Cardiac fibroblast (primary cell): Measurements from ENCODE around the gene CYP11A1.

ENCODE experiments used
- DNase-seq, 2 donors: peaks; one replicate each; pipeline versions ENCODE4 v3.0.0 to v3.0.0-alpha.2; 2010; ENCODE audit warnings: low read depth in 2 of 2
- H3K4me3 ChIP-seq, 2 donors: replicated peaks in 1 of 2; 1 replicate in 1 of 2; 2 replicates in 1 of 2; pipeline ENCODE4 v1.5.1; 2011; ENCODE audit warnings: low read depth in 2 of 2, low read length in 2 of 2, mild to moderate bottlenecking in 2 of 2, moderate library complexity in 1 of 2
- CTCF ChIP-seq: IDR thresholded peaks from one replicate; pipeline ENCODE4 v1.5.1; 2011; ENCODE audit warnings: low read depth, mild to moderate bottlenecking, low read length, inconsistent platforms

Gene CYP11A1

GRCh38 chr15:74332011-74332410 is 35.4 kb downstream of the CYP11A1 start:
- no peak overlapping the region for H3K4me3 ChIP-seq
- DNase-seq = no peak
- no peak for TF ChIP-seq CTCF

- no peak for DNase-seq
- no peak for TF ChIP-seq CTCF
- H3K4me3 ChIP-seq = no peak overlapping the region
Measured at GRCh38 chr15:74330861-74331408, 36.5 kb downstream of the CYP11A1 start.

- H3K4me3 ChIP-seq = no peak overlapping the region
- TF ChIP-seq CTCF = no peak
- DNase-seq = no peak
Measured at GRCh38 chr15:74328331-74329056, 39.0 kb downstream of the CYP11A1 start.

- no peak for TF ChIP-seq CTCF
- no peak for DNase-seq
- H3K4me3 ChIP-seq = no peak overlapping the region
Measured at GRCh38 chr15:74327756-74328155, 39.7 kb downstream of the CYP11A1 start.

GRCh38 chr15:74326746-74327145 is 40.7 kb downstream of the CYP11A1 start:
- no peak for TF ChIP-seq CTCF
- no peak overlapping the region for H3K4me3 ChIP-seq
- DNase-seq = peak in 1 of 2 donors; percentile 27

GRCh38 chr15:74324714-74325113 is 42.7 kb downstream of the CYP11A1 start:
- DNase-seq = no peak
- H3K4me3 ChIP-seq = no peak overlapping the region
- no peak for TF ChIP-seq CTCF
